ENCODE results near the gene KCNK17. TPM values are rescaled to one million over a fixed set of nuclear protein-coding genes. Genes with fewer than 3 reads are reported as not detected.

The KCNK17 gene
- total and polyA plus RNA-seq, 9 of the 15 experiments (the other 6 are each of a cell fraction or from before 2014, with no cell fraction given): not detected

DNA sequence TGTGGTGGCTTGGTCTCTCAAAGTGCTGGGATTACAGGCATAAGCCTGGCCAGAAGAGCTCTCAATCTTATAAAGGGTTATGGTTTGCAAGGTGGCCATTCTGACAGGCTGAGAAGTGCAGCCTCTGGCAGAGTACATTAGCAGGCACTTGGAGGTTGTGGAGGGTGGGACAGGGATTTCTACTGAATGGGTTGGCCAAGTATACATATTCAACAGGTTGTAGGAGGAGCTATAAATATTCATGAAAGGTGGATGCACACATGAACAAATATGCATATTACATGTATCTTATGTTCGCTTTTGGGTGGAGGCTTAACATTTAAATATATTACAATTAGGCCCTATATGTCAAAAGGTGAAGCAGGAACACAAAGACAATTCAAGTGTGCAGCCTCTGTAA lies 64.9 kb downstream of the KCNK17 start:
- no peak overlapping the region for H3K4me3 ChIP-seq
- no peak overlapping the region for H2AFZ ChIP-seq (ENCODE audit: low read depth, low read length)
- intact Hi-C loops (cut with micrococcal nuclease): no loop called here
- H3K4me2 ChIP-seq (ENCODE audit: insufficient read depth, low read length): no peak overlapping the region
- no peaks in the 10 kb centered on the region for H4K20me1 ChIP-seq (replicated peaks; ENCODE audit: control insufficient read depth, insufficient read depth, low read length)
- in situ Hi-C loops (cut with MboI): no loop called here
- TF ChIP-seq, protein P1, sequence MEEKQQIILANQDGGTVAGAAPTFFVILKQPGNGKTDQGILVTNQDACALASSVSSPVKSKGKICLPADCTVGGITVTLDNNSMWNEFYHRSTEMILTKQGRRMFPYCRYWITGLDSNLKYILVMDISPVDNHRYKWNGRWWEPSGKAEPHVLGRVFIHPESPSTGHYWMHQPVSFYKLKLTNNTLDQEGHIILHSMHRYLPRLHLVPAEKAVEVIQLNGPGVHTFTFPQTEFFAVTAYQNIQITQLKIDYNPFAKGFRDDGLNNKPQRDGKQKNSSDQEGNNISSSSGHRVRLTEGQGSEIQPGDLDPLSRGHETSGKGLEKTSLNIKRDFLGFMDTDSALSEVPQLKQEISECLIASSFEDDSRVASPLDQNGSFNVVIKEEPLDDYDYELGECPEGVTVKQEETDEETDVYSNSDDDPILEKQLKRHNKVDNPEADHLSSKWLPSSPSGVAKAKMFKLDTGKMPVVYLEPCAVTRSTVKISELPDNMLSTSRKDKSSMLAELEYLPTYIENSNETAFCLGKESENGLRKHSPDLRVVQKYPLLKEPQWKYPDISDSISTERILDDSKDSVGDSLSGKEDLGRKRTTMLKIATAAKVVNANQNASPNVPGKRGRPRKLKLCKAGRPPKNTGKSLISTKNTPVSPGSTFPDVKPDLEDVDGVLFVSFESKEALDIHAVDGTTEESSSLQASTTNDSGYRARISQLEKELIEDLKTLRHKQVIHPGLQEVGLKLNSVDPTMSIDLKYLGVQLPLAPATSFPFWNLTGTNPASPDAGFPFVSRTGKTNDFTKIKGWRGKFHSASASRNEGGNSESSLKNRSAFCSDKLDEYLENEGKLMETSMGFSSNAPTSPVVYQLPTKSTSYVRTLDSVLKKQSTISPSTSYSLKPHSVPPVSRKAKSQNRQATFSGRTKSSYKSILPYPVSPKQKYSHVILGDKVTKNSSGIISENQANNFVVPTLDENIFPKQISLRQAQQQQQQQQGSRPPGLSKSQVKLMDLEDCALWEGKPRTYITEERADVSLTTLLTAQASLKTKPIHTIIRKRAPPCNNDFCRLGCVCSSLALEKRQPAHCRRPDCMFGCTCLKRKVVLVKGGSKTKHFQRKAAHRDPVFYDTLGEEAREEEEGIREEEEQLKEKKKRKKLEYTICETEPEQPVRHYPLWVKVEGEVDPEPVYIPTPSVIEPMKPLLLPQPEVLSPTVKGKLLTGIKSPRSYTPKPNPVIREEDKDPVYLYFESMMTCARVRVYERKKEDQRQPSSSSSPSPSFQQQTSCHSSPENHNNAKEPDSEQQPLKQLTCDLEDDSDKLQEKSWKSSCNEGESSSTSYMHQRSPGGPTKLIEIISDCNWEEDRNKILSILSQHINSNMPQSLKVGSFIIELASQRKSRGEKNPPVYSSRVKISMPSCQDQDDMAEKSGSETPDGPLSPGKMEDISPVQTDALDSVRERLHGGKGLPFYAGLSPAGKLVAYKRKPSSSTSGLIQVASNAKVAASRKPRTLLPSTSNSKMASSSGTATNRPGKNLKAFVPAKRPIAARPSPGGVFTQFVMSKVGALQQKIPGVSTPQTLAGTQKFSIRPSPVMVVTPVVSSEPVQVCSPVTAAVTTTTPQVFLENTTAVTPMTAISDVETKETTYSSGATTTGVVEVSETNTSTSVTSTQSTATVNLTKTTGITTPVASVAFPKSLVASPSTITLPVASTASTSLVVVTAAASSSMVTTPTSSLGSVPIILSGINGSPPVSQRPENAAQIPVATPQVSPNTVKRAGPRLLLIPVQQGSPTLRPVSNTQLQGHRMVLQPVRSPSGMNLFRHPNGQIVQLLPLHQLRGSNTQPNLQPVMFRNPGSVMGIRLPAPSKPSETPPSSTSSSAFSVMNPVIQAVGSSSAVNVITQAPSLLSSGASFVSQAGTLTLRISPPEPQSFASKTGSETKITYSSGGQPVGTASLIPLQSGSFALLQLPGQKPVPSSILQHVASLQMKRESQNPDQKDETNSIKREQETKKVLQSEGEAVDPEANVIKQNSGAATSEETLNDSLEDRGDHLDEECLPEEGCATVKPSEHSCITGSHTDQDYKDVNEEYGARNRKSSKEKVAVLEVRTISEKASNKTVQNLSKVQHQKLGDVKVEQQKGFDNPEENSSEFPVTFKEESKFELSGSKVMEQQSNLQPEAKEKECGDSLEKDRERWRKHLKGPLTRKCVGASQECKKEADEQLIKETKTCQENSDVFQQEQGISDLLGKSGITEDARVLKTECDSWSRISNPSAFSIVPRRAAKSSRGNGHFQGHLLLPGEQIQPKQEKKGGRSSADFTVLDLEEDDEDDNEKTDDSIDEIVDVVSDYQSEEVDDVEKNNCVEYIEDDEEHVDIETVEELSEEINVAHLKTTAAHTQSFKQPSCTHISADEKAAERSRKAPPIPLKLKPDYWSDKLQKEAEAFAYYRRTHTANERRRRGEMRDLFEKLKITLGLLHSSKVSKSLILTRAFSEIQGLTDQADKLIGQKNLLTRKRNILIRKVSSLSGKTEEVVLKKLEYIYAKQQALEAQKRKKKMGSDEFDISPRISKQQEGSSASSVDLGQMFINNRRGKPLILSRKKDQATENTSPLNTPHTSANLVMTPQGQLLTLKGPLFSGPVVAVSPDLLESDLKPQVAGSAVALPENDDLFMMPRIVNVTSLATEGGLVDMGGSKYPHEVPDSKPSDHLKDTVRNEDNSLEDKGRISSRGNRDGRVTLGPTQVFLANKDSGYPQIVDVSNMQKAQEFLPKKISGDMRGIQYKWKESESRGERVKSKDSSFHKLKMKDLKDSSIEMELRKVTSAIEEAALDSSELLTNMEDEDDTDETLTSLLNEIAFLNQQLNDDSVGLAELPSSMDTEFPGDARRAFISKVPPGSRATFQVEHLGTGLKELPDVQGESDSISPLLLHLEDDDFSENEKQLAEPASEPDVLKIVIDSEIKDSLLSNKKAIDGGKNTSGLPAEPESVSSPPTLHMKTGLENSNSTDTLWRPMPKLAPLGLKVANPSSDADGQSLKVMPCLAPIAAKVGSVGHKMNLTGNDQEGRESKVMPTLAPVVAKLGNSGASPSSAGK (IDR thresholded peaks at IDR 0.05): no peak
- TF ChIP-seq, protein P2, sequence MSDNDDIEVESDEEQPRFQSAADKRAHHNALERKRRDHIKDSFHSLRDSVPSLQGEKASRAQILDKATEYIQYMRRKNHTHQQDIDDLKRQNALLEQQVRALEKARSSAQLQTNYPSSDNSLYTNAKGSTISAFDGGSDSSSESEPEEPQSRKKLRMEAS (CRISPR knock-in tag; IDR thresholded peaks at IDR 0.05): no peak
- FAIRE-seq (no peak), ATAC-seq (no peak), DNase-seq (ENCODE audit: extremely low read depth in 1 of 4, low spot score in 3 of 4) (no peak)
- no peaks in the 10 kb centered on the region for H3K9me1 ChIP-seq (ENCODE audit: control insufficient read depth, insufficient read depth, low read length)
- no TSS peak for BruUV-seq (replicated peaks)
- no peak overlapping the region for H3K9ac ChIP-seq (ENCODE audit: insufficient read depth in 1 of 2, low read depth in 2 of 2, low read length in 2 of 2)
- 5% methylated on average over 1 of the region's 1 CpG for WGBS (ENCODE audit: insufficient coverage, low coverage, missing lambda C conversion rate)
- no peaks in the 10 kb centered on the region for H3K79me2 ChIP-seq (ENCODE audit: control insufficient read depth, insufficient read depth, low read length)
- ChIA-PET POLR2A (no interaction called here), CTCF (ENCODE audit: low intra/inter-chr PET ratio) (no interaction called here)
- no peak overlapping the region for H3K27ac ChIP-seq (ENCODE audit: extremely low read depth, low read depth, low read length)
- no peaks in the 10 kb centered on the region for H3K4me1 ChIP-seq (replicated peaks in 1 of 2; ENCODE audit: control insufficient read depth in 2 of 2, insufficient read depth in 2 of 2, low read length in 2 of 2)
- H3K36me3 ChIP-seq (ENCODE audit: control insufficient read depth, insufficient read depth, low read length): no peaks in the 10 kb centered on the region
- no peaks in the 10 kb centered on the region for H3K9me3 ChIP-seq (replicated peaks; ENCODE audit: control insufficient read depth, insufficient read depth, low read depth, low read length)
- peaks cover 26% of the 10 kb centered on the region in 2 experiments for H3K27me3 ChIP-seq (ENCODE audit: control insufficient read depth in 2 of 2, insufficient read depth in 2 of 2, low read length in 2 of 2)

Data from K562 (cell line).